A549 treated with CpdA at 1 μM for 4 hours (cell line): ENCODE measurements around the gene FBXL14. TPM values are rescaled to one million over a fixed set of nuclear protein-coding genes. Genes with fewer than 3 reads are reported as not detected.

Experiments
- total RNA-seq: library from RNA; stranded (reverse); fragments of 200-300 nt; extraction: Qiagen RNA extraction; gene quantifications from 5 replicates; pipeline ENCODE4 v1.2.3, GENCODE V29; 2022; ENCODE audit warnings: low read depth

FBXL14 gene
- 8.6 to 14.0 TPM (median 12.9 TPM) in 5 replicates for total RNA-seq

GRCh38 chr12:1594261-1595025 lies at the start of gene FBXL14:
TSS of gene FBXL14 (minus strand) at chr12:1594581. CDS start at chr12:1594066, 515 bp downstream.

GRCh38 chr12:1628666-1629337 lies 34.4 kb upstream of the FBXL14 start, which contains the start of gene WNT5B:
TSS of gene WNT5B (plus strand) at chr12:1629231. CDS start at chr12:1631355, 2,124 bp downstream.

Other genes with a start within 250 kb of the FBXL14 start
- gene WNT5B, start 34.6 kb upstream of the FBXL14 start, total RNA-seq, result 1.4 to 2.9 TPM (median 2.1 TPM) in 5 replicates
- 52.9 to 56.9 TPM (median 56.4 TPM) in 5 replicates for gene ADIPOR2, start 96.5 kb upstream of the FBXL14 start, total RNA-seq
- not detected in 5 replicates for gene LRTM2, start 226.0 kb upstream of the FBXL14 start, total RNA-seq